ENCODE results near the gene LONP1.

DNA sequence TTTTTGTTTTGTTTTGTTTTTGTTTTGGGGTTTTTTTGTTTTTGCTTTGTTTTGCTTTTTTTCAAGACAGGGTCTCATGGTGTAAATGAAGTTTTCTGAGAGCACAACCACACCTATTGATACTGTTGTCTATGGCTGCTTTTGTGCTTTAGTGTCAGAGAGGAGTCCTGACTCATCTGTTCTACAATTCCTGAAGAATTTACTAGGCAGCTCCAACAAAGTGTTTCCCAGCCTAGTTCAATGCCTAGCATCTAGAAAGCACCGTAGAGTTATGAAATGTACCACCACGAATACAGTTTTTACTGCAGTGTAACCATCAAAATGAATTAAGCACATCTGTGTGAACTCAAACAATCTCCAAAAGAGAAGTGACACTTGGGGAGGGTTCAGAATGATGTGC lies 75.9 kb downstream of the LONP1 start:
- TF ChIP-seq MAX (IDR thresholded peaks at IDR 0.05; ENCODE audit: low read depth) = no peak
- TF ChIP-seq CTCF (IDR thresholded peaks at IDR 0.05) = no peak
- TF ChIP-seq TAF1 (IDR thresholded peaks at IDR 0.05; ENCODE audit: borderline replicate concordance, low read depth, low read length) = no peak
- TF ChIP-seq ZBTB33 (IDR thresholded peaks at IDR 0.05; ENCODE audit: borderline replicate concordance, low read depth) = no peak
- TF ChIP-seq NFIC (IDR thresholded peaks at IDR 0.05; ENCODE audit: borderline replicate concordance) = no peak
- no peak for TF ChIP-seq POLR2AphosphoS5 (IDR thresholded peaks at IDR 0.05; ENCODE audit: low read depth, low read length)
- TF ChIP-seq TCF12 (IDR thresholded peaks at IDR 0.05) = no peak
- TF ChIP-seq YY1 (IDR thresholded peaks at IDR 0.05; ENCODE audit: low read depth) = no peak
- TF ChIP-seq, protein P1, sequence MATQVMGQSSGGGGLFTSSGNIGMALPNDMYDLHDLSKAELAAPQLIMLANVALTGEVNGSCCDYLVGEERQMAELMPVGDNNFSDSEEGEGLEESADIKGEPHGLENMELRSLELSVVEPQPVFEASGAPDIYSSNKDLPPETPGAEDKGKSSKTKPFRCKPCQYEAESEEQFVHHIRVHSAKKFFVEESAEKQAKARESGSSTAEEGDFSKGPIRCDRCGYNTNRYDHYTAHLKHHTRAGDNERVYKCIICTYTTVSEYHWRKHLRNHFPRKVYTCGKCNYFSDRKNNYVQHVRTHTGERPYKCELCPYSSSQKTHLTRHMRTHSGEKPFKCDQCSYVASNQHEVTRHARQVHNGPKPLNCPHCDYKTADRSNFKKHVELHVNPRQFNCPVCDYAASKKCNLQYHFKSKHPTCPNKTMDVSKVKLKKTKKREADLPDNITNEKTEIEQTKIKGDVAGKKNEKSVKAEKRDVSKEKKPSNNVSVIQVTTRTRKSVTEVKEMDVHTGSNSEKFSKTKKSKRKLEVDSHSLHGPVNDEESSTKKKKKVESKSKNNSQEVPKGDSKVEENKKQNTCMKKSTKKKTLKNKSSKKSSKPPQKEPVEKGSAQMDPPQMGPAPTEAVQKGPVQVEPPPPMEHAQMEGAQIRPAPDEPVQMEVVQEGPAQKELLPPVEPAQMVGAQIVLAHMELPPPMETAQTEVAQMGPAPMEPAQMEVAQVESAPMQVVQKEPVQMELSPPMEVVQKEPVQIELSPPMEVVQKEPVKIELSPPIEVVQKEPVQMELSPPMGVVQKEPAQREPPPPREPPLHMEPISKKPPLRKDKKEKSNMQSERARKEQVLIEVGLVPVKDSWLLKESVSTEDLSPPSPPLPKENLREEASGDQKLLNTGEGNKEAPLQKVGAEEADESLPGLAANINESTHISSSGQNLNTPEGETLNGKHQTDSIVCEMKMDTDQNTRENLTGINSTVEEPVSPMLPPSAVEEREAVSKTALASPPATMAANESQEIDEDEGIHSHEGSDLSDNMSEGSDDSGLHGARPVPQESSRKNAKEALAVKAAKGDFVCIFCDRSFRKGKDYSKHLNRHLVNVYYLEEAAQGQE (IDR thresholded peaks at IDR 0.05; ENCODE audit: low read depth, low read length) = no peak
